HuH-7 (cell line): ENCODE measurements around the gene POLK.
"Not testable (repeated sequence)": the region's sequence is repeated elsewhere in the genome, so short reads cannot be mapped to it uniquely, and the experiment has no call there.

ENCODE experiments used
- DNase-seq: peaks from one replicate; pipeline ENCODE4 v3.0.0; 2011; ENCODE audit warnings: low spot score

Gene POLK

GRCh38 chr5:75551471-75551870 lies 39.8 kb downstream of the POLK start:
- no peak for DNase-seq

- no peak for DNase-seq
Observed at GRCh38 chr5:75552764-75553163, 41.1 kb downstream of the POLK start.

GRCh38 chr5:75553358-75553757 lies 41.7 kb downstream of the POLK start:
- DNase-seq, result no peak

- DNase-seq, result no peak
Observed at GRCh38 chr5:75558221-75558620, 46.5 kb downstream of the POLK start.

- no peak for DNase-seq
Observed at GRCh38 chr5:75558981-75559632, 47.4 kb downstream of the POLK start.

- not testable (repeated sequence) for DNase-seq
Observed at GRCh38 chr5:75560655-75561054, 49.0 kb downstream of the POLK start.

GRCh38 chr5:75565991-75566709 lies 54.5 kb downstream of the POLK start:
- not testable (repeated sequence) for DNase-seq

GRCh38 chr5:75566710-75567309 lies 55.1 kb downstream of the POLK start:
- DNase-seq, result no peak

GRCh38 chr5:75567710-75568109 lies 56.0 kb downstream of the POLK start:
- no peak for DNase-seq

GRCh38 chr5:75568202-75568601 lies 56.5 kb downstream of the POLK start:
- no peak for DNase-seq

GRCh38 chr5:75571547-75571946 lies 59.9 kb downstream of the POLK start:
- no peak for DNase-seq

GRCh38 chr5:75574791-75575190 lies 63.1 kb downstream of the POLK start:
- DNase-seq, result no peak

GRCh38 chr5:75578280-75578679 lies 66.6 kb downstream of the POLK start:
- not testable (repeated sequence) for DNase-seq

GRCh38 chr5:75584641-75585040 lies 73.0 kb downstream of the POLK start:
- DNase-seq, result no peak

- DNase-seq, result no peak
Observed at GRCh38 chr5:75588666-75589065, 77.0 kb downstream of the POLK start.

GRCh38 chr5:75600535-75600934 lies 88.8 kb downstream of the POLK start:
- DNase-seq, result no peak

- DNase-seq, result no peak
Observed at GRCh38 chr5:75601567-75601966, 89.9 kb downstream of the POLK start.

- no peak for DNase-seq
Observed at GRCh38 chr5:75601996-75602395, 90.3 kb downstream of the POLK start.

- DNase-seq, result no peak
Observed at GRCh38 chr5:75603371-75603770, 91.7 kb downstream of the POLK start.

GRCh38 chr5:75603821-75604220 lies 92.1 kb downstream of the POLK start:
- DNase-seq, result no peak

- DNase-seq, result not testable (repeated sequence)
Observed at GRCh38 chr5:75607341-75607740, 95.7 kb downstream of the POLK start.

- DNase-seq, result no peak
Observed at GRCh38 chr5:75608870-75609269, 97.2 kb downstream of the POLK start.

- DNase-seq, result no peak
Observed at GRCh38 chr5:75610201-75610600, 98.5 kb downstream of the POLK start.
